Keratinocyte (primary cell): ENCODE data around the gene TRIM8.

ENCODE experiments used
- CTCF ChIP-seq, 3 experiments: IDR thresholded peaks in 1 of 3; conservative IDR thresholded peaks in 1 of 3; optimal IDR thresholded peaks in 1 of 3; 2 replicates in 2 of 3; 3 replicates in 1 of 3; pipeline versions ENCODE3 to v1.5.1; 2011; ENCODE audit warnings: low read length in 3 of 3, mild to moderate bottlenecking in 3 of 3, moderate library complexity in 2 of 3, control low read depth in 1 of 3, inconsistent platforms in 1 of 3; ENCODE audit not compliant: insufficient read depth in 2 of 3; ENCODE audit errors: extremely low read depth in 1 of 3
- EZH2 ChIP-seq: IDR thresholded peaks from one replicate; pipeline ENCODE4 v1.6.1; 2012; ENCODE audit warnings: inconsistent platforms, mild to moderate bottlenecking, low read length, moderate library complexity

GRCh38 chr10:102696736-102697135 is 52.5 kb downstream of the TRIM8 start:
- TF ChIP-seq CTCF (optimal IDR thresholded peaks at IDR 0.05 in 1 of 3, IDR thresholded peaks at IDR 0.05 in 1 of 3, conservative IDR thresholded peaks at IDR 0.05 in 1 of 3; ENCODE audit: extremely low read depth in 1 of 3, insufficient read depth in 2 of 3, low read length in 3 of 3) (no peak), EZH2 (no peak)
